Cerebellar cortex (tissue), 1 donor: ENCODE data around the gene MIEF2.
"Not testable (repeated sequence)": the region's sequence is repeated elsewhere in the genome, so short reads cannot be mapped to it uniquely, and the experiment has no call there.

ENCODE experiments used
- DNase-seq: peaks from one replicate; pipeline ENCODE4 v3.0.0-alpha.2; 2015; ENCODE audit warnings: low spot score

The MIEF2 gene, protein sequence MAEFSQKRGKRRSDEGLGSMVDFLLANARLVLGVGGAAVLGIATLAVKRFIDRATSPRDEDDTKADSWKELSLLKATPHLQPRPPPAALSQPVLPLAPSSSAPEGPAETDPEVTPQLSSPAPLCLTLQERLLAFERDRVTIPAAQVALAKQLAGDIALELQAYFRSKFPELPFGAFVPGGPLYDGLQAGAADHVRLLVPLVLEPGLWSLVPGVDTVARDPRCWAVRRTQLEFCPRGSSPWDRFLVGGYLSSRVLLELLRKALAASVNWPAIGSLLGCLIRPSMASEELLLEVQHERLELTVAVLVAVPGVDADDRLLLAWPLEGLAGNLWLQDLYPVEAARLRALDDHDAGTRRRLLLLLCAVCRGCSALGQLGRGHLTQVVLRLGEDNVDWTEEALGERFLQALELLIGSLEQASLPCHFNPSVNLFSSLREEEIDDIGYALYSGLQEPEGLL

DNA sequence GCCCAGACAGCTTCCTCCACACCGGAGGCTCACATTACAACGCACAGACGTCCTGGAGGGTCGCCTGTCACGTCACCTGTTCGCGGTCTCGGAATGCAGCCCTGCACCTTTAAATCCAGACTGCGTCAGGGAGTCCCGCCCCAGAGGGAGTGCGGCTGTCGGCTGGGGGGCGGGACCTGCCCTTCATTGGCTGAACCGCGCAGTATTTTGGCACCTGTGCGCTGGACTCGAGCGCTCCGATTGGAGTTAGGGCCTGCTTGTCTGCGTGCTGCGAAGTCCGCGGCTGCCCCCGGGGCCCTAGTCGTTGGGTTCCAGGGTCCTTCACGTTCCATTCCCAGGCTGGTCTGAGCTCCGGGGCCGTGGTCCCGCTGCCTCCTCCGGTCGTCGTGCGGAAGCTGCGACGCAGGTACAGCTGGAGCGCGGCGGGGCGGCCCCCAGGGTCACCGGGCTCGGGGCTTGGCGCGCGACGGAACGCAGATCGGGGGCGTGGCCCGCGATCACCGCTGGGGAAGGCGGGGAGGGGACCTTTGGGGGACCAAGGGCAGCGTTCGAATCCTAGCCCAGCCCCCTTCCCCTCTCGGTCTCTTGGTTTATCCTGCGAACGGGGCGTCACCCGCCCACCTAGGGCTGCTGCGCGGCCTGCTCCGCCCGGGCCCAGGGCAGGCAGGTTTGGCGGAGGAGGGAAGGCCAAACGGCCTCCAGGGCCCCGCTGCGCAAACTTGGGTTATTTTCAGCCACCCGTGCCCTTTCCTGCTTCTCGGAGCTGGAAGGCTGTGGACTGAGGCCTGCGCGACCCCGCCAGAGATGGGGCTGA lies at the start of gene MIEF2:
Gene MIEF2, plus strand, starts transcription at position 331 of the 814 bp plus-strand sequence. CDS start 2,059 bp downstream, outside the sequence.
- peak; percentile 97 for DNase-seq

DNA sequence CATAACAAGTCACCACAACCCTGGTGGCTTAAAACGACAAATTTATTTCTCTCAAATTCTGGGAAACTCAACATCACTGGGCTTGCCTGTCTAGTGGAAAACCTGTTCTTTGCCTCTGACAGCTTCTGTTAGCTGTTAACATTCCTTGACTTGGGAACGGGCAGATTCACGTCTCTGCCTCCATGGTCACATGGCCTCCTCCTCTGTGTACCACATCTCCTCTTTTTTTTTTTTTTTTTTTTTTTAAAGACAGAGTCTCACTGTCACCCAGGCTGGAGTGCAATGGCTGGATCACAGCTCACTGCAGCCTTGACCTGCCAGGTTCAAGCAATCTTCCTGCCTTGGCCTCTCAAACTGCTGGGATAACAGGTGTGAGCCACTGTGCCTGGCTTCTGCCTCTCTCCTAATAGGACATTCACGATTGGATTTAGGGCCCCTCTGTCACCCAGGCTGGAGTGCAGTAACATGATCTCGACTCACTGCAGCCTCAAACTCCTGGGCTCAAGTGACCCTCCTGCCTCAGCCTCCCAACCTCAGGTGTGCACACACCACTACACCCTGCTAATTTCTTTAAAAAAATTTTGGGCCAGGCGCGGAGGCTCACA lies 46.7 kb upstream of the MIEF2 start:
- DNase-seq = no peak

DNA sequence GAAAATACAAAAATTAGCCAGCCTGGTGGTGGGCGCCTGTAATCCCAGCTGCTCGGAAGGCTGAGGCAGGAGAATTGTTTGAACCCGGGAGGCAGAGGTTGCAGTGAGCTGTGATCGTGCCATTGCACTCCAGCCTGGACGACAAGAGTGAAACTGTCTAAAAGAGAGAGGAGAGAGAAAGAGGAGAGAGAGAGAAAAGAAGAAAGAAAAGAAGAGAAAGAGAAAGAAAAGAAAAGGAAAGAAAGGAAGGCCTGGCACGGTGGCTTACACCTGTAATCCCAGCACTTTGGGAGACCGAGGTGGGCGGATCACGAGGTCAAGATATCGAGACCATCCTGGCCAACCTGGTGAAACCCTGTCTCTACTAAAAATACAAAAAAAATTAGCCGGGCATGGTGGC lies 43.6 kb upstream of the MIEF2 start:
- not testable (repeated sequence) for DNase-seq

DNA sequence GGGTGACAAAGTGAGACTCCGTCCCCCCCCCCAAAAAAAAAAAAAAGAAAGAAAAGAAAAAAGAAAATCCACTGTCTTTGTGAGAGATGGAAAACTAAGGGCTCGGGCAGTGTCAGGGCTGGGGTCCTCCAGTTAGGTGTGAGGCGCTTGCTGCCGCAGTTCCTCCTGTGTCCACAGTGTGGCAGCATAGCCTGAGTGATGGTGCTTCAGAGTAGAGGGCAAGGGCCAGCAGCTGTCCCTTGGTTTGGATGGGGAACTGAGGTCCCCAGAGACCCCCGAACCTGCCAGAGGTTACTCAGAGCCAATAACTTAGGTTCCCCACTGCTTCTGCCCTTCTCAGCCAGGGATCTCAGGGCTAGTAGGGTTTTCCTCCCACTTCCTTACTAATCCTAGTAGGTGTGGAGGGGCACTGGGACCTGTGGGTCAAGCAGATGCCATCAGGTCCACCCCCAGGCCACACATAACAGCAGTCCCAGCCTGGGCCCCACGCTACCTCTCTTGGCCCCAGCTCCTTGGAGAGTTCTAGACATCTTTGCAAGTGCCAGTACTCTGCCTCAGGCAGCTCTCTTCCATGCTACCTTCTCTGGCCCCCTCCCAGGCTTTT lies 42.9 kb upstream of the MIEF2 start:
- DNase-seq = peak; percentile 75

DNA sequence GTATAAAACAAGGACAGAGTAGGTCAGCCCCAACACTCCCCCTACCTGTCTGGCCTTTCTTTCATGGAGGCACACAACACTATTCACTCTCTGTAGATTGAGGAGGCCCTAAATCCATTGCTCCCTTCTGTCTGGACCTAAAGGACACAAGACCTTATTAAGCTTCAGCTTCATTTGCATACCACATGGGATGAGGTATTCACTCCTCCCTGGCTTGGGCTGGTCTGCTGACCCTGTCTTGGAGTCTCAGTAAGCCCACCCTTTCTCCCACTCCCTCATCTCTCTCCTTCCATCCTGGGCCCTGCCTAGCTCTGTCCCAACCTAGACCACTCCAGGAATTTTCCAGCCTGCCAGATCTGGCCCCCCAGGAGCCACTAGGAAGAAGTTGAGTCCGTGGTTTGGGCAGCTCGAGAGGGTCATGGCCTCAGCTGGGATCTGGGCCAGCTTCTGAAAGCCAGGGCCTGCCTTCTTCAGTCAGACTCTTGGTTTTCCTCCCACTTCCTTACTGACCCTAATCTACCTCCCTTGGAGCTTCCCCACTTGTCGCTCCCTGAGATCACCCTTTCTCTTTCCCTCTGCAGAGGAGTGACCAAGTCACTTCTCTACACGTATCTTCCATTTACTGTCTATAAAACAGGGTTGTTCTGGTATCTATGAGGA lies 41.6 kb upstream of the MIEF2 start:
- DNase-seq = peak; percentile 27

DNA sequence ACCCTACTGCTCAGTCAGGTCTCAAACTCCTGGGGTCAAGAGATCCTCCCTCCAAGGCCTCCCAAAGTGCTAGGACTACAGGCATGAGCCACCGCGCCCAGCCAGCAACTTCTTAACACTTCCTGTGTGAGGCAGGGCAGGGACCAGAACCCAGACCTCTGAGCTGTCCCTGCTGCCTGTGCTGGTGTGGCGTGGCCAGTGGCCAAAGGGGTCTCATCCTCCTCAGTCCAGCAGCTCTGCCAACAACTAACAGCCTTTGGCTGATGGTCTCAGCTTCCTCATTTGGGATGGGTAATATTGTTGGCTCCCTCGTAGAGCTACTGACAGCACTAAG lies 36.4 kb upstream of the MIEF2 start:
- no peak for DNase-seq

DNA sequence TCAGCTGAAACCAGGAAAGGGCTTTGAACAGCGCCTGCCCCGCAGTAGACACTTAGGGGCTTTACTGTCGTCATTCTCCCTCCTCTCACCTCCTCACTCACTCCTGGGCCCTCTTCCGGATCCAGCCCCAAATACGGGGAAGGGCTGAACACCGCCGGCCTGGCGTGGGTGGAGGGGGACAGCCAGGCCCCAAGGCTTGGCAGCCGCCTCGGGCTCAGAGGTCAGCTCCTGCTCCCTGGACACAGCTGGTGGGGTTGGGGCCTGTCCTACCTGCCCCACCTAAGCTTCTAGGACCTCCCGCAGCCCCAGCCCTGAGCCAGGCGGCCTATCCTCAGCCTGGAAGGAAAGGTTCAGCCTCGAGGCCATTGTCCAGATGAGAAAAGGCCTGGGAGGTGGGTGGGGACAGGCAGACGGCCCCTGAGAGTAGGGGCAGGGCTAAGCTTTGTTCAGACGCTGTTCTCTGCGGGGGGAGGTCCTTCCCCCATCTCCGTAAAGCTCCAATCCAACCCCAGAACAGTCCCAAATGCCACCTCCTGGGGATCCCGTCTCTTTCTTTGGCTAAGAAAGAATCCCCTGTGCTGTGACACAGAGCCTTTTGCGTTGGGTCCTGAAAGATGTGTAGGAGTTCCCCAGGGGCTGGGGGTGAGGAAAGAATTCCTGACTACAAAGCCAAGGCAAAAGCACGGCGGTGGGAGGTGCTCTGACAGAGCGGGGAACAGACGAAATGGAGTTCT lies 35.9 kb upstream of the MIEF2 start:
- DNase-seq = peak; percentile 66

DNA sequence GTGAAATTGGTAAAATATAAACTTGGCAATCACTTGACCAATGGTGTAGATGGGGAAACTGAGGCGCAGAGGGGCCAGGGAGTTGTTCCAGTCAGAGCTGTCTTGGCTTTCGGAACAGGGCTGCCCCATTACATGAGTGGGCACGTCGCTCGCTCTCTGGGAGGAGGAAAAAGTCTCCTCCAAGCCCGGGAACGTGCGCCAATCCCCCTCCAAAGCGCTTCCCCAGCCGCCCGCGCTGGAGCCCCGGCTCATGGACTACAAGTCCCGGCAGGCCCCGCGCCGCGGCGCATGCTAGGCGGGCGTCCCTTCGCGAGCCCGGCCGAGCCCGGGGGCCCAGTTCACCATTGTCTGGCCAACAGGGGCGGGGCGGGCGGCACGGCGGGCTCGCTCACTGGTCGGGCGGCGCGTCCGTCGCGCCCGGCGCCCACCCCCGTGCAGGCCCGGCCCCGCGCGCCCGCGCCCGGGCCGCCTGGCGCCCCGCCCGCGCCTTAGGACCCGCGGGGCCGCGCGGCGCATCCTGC lies 35.3 kb upstream of the MIEF2 start, which contains the start of gene LLGL1:
Gene LLGL1, plus strand, starts transcription at position 515 of the 521 bp plus-strand sequence. CDS start 48 bp downstream, outside the sequence.
- DNase-seq = peak; percentile 93

DNA sequence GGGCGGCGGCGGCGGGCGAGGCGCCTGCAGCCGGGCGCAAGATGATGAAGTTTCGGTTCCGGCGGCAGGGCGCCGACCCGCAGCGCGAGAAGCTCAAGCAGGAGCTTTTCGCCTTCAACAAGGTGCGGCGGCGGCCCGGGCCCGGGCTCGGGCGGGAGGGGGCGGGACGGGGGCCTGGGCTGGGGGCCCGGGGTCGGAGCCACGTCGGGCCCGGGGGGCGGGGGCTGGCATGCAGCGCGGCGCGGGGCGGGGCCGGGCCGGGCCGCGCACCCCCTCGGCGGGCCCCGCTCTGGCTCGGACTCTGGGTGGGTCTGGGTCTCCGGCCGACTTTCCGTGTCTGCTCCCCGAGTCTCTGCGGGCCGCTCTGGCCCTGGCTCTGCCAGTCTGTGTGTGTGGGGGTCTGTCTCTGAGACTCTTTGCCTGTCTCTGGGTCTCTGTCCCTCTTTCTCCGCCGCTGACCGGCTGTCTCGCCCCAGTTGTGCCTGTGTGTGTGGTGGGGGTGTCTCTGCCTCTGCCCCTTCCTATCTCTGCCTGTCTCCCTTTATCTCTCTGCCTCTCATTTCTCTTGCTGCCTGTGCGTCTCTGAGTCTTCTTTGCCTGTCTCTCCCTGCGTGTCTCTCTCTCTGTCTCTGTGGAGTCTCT lies 34.7 kb upstream of the MIEF2 start:
- no peak for DNase-seq

DNA sequence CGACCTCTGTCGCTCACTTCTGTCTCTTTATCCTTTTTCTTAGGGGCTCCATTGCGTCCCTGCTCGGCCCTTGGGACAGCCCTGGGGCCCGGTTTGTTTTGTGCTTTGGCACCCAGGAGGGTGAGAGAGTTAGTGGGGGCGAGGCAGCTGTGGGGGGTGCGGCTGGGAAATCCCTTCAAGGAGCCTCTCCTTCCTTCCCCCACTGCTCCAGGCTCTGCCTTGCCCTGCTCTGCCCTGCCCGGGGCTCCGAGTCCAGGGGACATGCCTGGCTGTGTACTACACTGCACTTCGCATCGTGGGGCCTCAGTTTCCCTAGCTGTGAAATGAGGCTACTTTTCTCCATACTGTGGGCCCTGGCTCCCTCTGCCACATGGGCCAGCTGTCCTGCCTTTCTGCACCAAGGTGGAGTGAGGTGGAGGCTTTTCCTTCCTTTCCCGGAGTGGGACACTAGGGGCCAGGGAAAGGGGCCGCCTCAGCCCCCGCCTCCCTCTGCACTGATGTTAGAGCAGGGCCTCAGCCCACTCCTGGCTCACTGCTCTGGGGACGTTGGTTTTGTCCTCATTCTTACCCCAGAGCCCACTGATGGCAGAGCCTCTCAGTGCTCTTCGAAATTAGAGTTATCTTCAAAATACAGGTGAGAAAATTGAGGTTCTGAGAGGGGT lies 34.0 kb upstream of the MIEF2 start:
- DNase-seq = no peak

DNA sequence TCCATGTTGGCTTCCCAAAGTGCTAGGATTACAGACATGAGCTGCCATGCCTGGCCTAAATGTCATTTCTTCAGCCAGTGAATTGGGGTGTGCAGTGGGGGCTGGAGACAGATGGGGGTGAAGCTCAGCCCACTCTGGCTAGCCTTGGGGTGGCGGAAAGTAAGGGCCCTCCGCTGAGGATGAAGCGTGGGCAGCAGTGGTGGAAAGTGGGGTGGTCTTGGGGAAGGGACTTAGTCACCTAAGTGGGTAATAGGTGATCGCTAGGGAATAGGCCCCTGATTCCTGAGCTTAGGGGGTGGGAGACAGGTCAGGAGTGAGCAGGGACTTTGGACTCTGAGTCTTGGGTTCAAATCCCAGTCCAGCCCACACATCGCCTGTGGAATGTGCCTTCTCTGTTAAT lies 32.8 kb upstream of the MIEF2 start:
- no peak for DNase-seq

DNA sequence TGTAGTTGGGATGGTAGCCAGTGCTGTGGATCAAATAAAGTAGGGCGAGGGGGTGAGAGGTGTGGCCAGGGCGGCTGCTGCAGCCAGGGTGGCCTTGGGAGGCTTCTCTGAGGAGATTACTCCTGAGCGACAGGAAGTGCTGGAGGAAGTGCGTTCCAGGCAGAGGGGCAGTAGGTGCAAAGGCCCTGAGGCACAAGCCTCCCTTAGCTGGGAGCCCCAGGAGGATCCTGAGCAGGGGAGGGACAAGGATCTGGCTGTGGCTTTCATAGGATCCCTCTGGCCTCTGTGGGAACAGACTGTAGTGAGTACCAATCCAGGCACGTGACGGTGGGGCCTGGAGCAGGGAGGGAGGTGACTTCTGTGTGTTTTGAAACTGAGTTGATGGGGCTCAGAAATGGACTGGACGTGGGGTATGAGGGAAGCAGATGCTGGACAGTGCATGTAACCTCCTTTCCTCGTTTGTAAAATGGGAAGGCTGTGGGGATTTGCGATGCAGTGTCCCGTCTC lies 32.2 kb upstream of the MIEF2 start:
- no peak for DNase-seq

DNA sequence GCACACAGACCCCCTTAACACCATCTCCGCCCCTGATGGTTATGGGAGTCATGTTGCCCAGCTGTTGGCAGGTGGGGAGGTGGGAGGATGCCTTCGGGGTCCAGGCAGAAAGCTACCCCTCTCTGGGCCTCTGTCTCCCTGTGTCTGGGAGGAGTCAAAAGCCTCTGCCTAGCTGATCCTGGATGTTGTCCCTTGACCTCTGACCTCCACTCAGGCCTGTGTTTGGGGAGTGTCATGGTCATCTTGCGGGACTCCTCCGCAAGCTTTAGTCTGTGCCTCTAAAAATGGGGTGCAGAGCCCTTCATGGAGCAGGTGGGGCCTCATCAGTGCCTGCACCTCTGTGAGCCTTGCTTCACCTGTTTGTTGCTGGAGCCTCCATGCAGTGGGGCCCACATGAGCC lies 31.2 kb upstream of the MIEF2 start:
- no peak for DNase-seq

DNA sequence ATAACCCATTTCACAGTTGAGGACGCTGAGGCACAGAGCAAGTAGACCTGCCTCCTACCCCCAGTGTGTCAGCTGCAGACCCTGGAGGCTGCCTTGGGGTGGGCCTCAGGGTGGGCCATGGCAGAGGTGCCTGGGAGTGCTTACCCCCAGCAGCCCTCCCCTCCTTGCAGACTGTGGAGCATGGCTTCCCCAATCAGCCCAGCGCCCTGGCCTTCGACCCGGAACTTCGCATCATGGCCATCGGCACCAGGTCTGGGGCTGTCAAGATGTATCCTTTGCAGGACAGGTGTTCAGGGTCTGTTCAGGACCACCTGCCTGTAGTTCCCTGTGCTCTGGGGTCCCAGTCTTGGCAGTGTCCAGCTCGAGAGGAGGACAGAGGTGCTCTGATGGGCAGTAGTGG lies 30.7 kb upstream of the MIEF2 start:
- no peak for DNase-seq

DNA sequence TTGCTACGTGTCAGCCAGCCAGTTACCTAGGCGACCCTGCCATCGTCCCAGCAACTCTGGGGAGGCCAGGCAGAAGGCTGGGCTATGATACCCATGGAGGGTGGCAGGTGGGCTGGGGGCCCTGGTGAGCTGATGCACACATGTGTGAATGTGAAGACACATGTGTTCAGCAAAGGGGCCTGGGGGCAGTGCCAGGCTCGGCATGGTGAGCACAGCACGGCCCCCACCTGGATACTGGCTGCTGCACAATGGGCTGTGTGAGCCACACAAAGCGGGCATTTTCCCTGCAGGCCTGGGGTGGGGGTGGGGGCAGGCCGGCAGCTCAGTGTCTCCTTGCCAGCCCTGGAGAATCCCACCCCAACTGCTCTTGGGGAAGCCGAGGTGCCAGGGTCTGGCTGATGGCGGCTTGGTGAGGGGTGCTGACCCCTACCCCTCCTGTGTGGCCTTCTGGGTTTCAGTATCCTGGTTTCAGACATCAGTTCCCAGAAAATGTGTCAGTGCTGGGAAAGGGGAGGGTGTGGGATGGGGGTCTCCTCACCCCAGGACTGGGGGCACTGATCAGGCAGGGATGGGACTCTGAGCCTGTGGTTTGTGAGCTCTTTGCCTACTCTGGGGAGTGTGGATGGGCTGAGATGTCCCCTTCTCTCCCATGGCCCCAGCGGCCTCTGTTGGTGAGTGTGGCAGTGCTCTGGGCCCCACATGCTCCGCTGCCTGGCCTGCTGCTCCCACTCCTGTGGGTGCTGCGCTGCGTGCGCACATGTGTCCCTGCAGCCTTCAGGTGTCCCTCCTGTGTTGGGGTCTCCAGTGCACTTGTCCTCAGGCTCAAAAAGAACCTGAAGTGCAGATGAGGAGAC lies 29.9 kb upstream of the MIEF2 start:
- DNase-seq = no peak

DNA sequence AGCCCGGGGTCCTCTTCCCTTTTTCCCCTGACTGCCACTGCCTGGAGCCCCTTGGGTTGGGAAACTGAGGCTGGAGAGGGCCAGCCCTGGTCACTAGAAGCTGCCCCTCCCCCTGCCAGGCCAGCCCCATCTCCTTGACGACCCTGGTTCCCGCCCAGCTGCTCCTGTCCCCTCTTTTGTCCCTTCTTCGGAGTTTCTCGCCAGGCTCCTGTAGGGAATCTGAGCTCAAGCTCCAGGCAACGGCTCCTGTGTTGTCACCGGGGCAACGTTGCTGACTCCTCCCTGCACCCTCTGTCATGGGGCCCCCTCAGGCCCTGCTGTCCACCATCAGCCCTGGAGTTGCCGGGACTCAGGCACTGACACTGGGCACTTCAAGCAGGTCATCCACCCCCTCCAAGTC lies 29.3 kb upstream of the MIEF2 start:
- DNase-seq = no peak

DNA sequence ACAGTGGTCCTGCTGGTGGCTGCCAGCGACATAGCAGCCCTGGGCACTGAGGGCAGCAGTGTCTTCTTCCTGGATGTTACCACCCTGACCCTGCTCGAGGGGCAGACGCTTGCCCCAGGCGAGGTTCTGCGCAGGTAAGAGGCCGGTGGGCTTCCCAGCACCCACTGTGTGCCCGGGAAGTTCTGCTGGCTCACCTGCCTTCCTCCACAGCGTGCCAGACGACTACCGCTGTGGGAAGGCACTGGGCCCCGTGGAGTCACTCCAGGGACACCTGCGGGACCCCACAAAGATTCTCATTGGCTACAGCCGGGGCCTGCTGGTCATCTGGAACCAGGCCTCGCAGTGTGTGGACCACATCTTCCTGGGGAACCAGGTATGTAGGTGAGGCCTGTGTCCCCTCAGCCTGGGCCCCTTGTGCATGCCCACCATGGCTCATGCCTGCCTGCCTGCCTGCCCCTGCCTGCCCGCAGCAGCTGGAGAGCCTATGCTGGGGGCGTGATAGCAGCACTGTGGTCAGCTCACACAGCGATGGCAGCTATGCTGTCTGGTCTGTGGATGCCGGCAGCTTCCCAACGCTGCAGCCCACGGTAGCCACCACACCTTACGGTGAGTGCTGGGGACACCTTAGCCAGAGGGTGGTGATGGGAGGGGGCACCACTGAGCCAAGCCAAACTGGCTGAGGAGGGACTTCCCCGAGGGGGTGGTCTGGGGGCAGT lies 26.5 kb upstream of the MIEF2 start:
- DNase-seq = no peak

DNA sequence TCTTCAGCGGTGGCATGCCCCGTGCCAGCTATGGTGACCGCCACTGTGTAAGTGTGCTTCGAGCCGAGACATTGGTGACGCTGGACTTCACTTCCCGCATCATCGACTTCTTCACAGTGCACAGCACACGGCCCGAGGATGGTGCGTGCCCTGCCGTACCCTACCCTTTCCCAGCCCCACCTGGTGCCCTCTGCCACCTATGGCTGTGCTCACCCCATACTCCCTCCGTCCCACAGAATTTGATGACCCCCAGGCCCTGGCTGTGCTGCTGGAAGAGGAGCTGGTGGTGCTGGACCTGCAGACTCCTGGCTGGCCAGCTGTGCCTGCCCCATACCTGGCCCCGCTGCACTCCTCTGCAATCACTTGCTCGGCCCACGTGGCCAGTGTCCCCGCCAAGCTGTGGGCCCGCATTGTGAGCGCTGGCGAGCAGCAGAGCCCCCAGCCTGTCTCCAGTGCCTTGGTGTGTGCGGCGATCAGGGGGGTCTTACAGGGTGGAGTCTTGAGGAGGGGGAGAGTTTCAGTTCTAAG lies 25.5 kb upstream of the MIEF2 start:
- no peak for DNase-seq
